Upper lobe of left lung (tissue), 4 donors: ENCODE data around the gene C4orf50.

Experiments
- POLR2A ChIP-seq, 4 donors: fragments of 450-650 bp; IDR thresholded peaks; one replicate each; pipeline ENCODE4 v1.5.1; 2016 to 2017; ENCODE audit warnings: antibody characterized with exemption in 4 of 4, mild to moderate bottlenecking in 2 of 4
- TF ChIP-seq, protein P1 (sequence below), 6 experiments: fragments of 450-650 bp in 4 of 6; fragments of 200-600 bp in 2 of 6; sonication (generic) in 2 of 6; IDR thresholded peaks; one replicate each; pipeline ENCODE4 v1.5.1; 2016 to 2019; ENCODE audit warnings: antibody characterized with exemption in 6 of 6

GRCh38 chr4:5942947-5943346, 75.3 kb downstream of the C4orf50 start:
- no peak for TF ChIP-seq POLR2A (IDR thresholded peaks at IDR 0.05)
- TF ChIP-seq, protein P1, sequence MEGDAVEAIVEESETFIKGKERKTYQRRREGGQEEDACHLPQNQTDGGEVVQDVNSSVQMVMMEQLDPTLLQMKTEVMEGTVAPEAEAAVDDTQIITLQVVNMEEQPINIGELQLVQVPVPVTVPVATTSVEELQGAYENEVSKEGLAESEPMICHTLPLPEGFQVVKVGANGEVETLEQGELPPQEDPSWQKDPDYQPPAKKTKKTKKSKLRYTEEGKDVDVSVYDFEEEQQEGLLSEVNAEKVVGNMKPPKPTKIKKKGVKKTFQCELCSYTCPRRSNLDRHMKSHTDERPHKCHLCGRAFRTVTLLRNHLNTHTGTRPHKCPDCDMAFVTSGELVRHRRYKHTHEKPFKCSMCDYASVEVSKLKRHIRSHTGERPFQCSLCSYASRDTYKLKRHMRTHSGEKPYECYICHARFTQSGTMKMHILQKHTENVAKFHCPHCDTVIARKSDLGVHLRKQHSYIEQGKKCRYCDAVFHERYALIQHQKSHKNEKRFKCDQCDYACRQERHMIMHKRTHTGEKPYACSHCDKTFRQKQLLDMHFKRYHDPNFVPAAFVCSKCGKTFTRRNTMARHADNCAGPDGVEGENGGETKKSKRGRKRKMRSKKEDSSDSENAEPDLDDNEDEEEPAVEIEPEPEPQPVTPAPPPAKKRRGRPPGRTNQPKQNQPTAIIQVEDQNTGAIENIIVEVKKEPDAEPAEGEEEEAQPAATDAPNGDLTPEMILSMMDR (IDR thresholded peaks at IDR 0.05): no peak
